Fibroblast of lung (primary cell): ENCODE results near the gene LTC4S. TPM values are rescaled to one million over a fixed set of nuclear protein-coding genes. Genes with fewer than 3 reads are reported as not detected.
A peak's percentile ranks its signal among the peaks of the same experiment; 100 is the strongest.

Experiments
- DNase-seq, 2 donors: peaks; one replicate each; pipeline versions ENCODE4 v3.0.0 to v3.0.0-alpha.2; 2010; ENCODE audit warnings: low read depth in 2 of 2
- H2AFZ ChIP-seq: 2 replicates; pipeline ENCODE4 v1.5.1; 2012; ENCODE audit warnings: low read length, control low read depth, inconsistent platforms
- H3K27ac ChIP-seq: 2 replicates; pipeline ENCODE4 v1.5.1; 2011; ENCODE audit warnings: low read length, control low read depth; ENCODE audit not compliant: insufficient read depth
- H3K27me3 ChIP-seq: 2 replicates; pipeline ENCODE4 v1.5.1; 2011; ENCODE audit warnings: mild to moderate bottlenecking, low read length; ENCODE audit not compliant: control insufficient read depth, insufficient read depth
- H3K36me3 ChIP-seq: 2 replicates; pipeline ENCODE4 v1.5.1; 2011; ENCODE audit warnings: low read length; ENCODE audit not compliant: control insufficient read depth, insufficient read depth
- H3K4me1 ChIP-seq: 2 replicates; pipeline ENCODE4 v1.5.1; 2011; ENCODE audit warnings: low read length; ENCODE audit not compliant: control insufficient read depth, insufficient read depth; ENCODE audit errors: extremely low read depth
- H3K4me2 ChIP-seq: 2 replicates; pipeline ENCODE4 v1.5.1; 2011; ENCODE audit warnings: low read length, control low read depth; ENCODE audit not compliant: insufficient read depth; ENCODE audit errors: extremely low read depth
- H3K4me3 ChIP-seq, 4 experiments: fragments of 200-600 bp in 1 of 4; sonication (generic) in 1 of 4; replicated peaks in 1 of 4; 2 replicates each; pipeline ENCODE4 v1.5.1; 2011 to 2016; ENCODE audit warnings: low read length in 4 of 4, low read depth in 3 of 4, mild to moderate bottlenecking in 3 of 4, control low read depth in 2 of 4, inconsistent platforms in 1 of 4, mixed read lengths in 1 of 4; ENCODE audit not compliant: insufficient read depth in 1 of 4; ENCODE audit errors: control extremely low read depth in 1 of 4
- H3K79me2 ChIP-seq: 2 replicates; pipeline ENCODE4 v1.5.1; 2012; ENCODE audit warnings: mild to moderate bottlenecking, low read length, inconsistent platforms; ENCODE audit not compliant: control insufficient read depth, insufficient read depth
- H3K9ac ChIP-seq: 2 replicates; pipeline ENCODE4 v1.5.1; 2011; ENCODE audit warnings: mild to moderate bottlenecking, low read length, control low read depth; ENCODE audit not compliant: insufficient read depth
- H3K9me3 ChIP-seq: 2 replicates; pipeline ENCODE4 v1.5.1; 2012; ENCODE audit warnings: low read depth, low read length; ENCODE audit not compliant: control insufficient read depth, insufficient read depth
- H4K20me1 ChIP-seq: 2 replicates; pipeline ENCODE4 v1.5.1; 2011; ENCODE audit warnings: low read length; ENCODE audit not compliant: control insufficient read depth, insufficient read depth; ENCODE audit errors: extremely low read depth
- CTCF ChIP-seq, 2 donors: IDR thresholded peaks in 1 of 2; conservative IDR thresholded peaks in 1 of 2; 1 replicate in 1 of 2; 2 replicates in 1 of 2; pipeline ENCODE4 v1.5.1; 2011 to 2012; ENCODE audit warnings: low read length in 2 of 2, control low read depth in 1 of 2, inconsistent platforms in 1 of 2, low read depth in 1 of 2, mild to moderate bottlenecking in 1 of 2
- EZH2 ChIP-seq: IDR thresholded peaks from 2 replicates; pipeline ENCODE4 v1.5.1; 2012; ENCODE audit warnings: low read length, control low read depth, mild to moderate bottlenecking; ENCODE audit errors: missing control alignments
- polyA plus RNA-seq, 2 donors: library from polyadenylated mRNA; depleted of rRNA in 1 of 2; stranded (reverse) in 1 of 2; unstranded in 1 of 2; fragments of >200 nt; gene quantifications; 2 replicates each; pipeline ENCODE4 v1.2.1, GENCODE V29; 2011 to 2012; ENCODE audit warnings: missing spikeins in 1 of 2
- total RNA-seq: library from RNA; depleted of rRNA; stranded (reverse); fragments of >200 nt; gene quantifications from 2 replicates; pipeline ENCODE4 v1.2.1, GENCODE V29; 2014

Gene LTC4S
- total and polyA plus RNA-seq, 2 donors (not counting 1 experiment from before 2014, with no cell fraction given) = 0.32 to 0.83 TPM

- Histone ChIP-seq H3K4me1 (peaks cover 14% of the 10 kb centered on the region), H3K36me3 (peaks cover 37% of the 10 kb centered on the region), H3K9me3 (no peaks in the 10 kb centered on the region), H2AFZ (no peak overlapping the region), H3K4me3 (no peak overlapping the region), H4K20me1 (no peaks in the 10 kb centered on the region), H3K27me3 (no peaks in the 10 kb centered on the region), H3K4me2 (no peak overlapping the region), H3K9ac (no peak overlapping the region), H3K79me2 (peaks cover 39% of the 10 kb centered on the region), H3K27ac (no peak overlapping the region)
- DNase-seq = no peak
- TF ChIP-seq CTCF (conservative IDR thresholded peaks at IDR 0.05 in 1 of 2, IDR thresholded peaks at IDR 0.05 in 1 of 2; ENCODE audit: low read depth in 1 of 2, low read length in 2 of 2) = no peak
- TF ChIP-seq EZH2 = no peak
These were observed 7.0 kb downstream of the LTC4S start for GRCh38 chr5:179800696-179801201.

GRCh38 chr5:179801304-179802206, 7.8 kb downstream of the LTC4S start:
- no peak for TF ChIP-seq EZH2
- TF ChIP-seq CTCF (conservative IDR thresholded peaks at IDR 0.05 in 1 of 2, IDR thresholded peaks at IDR 0.05 in 1 of 2; ENCODE audit: low read depth in 1 of 2, low read length in 2 of 2) = peak; percentile 48 to 66
- Histone ChIP-seq H3K4me2 (no peak overlapping the region), H3K4me1 (peaks cover 14% of the 10 kb centered on the region), H3K36me3 (peaks cover 37% of the 10 kb centered on the region), H4K20me1 (no peaks in the 10 kb centered on the region), H3K27me3 (no peaks in the 10 kb centered on the region), H3K27ac (no peak overlapping the region), H3K9me3 (no peaks in the 10 kb centered on the region), H3K79me2 (peaks cover 45% of the 10 kb centered on the region), H2AFZ (no peak overlapping the region), H3K9ac (no peak overlapping the region), H3K4me3 (no peak overlapping the region)
- peak in 1 of 2 donors; percentile 68 for DNase-seq

DNA sequence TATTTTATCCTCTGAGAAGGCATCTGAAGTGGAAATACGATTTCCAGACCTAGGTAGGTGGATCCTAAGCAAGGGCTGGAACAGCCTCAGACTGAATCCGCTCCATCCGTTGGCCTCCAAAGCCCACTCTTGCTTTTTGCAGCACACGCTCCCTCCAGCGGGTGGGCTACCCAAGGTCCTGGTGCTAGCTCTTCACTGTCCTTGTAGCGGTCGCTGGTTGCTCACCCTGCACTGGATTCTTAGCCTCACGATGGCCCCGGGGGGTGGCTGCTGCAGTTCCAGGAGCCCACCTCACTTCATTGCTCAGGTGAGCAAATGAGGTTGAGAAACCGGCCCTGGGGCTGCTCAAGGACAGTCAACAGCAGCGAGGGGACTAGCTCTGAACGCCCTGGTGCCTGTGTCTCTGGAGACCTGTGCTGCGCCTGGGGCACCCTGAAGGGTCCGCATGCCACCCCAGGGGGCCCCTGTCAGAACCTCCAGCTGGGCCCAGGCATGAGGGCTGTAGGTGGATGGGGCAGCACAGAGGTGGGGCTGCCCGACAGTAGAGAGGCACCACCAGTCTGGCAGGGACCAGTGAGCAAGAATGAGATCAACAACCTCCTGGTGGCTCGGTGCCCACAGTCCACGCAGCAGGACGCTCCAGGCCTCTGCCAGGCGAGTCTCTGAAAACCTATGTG, 8.6 kb downstream of the LTC4S start:
- H3K4me3 ChIP-seq = no peak overlapping the region
- peaks cover 45% of the 10 kb centered on the region for H3K79me2 ChIP-seq
- no peak for TF ChIP-seq EZH2
- TF ChIP-seq CTCF (conservative IDR thresholded peaks at IDR 0.05 in 1 of 2, IDR thresholded peaks at IDR 0.05 in 1 of 2; ENCODE audit: low read depth in 1 of 2, low read length in 2 of 2) = no peak
- H3K27ac ChIP-seq = no peak overlapping the region
- no peaks in the 10 kb centered on the region for H3K27me3 ChIP-seq
- peaks cover 31% of the 10 kb centered on the region for H3K36me3 ChIP-seq
- peaks cover 14% of the 10 kb centered on the region for H3K4me1 ChIP-seq
- no peak overlapping the region for H3K9ac ChIP-seq
- DNase-seq = no peak
- no peaks in the 10 kb centered on the region for H4K20me1 ChIP-seq
- H3K4me2 ChIP-seq = no peak overlapping the region
- H3K9me3 ChIP-seq = no peaks in the 10 kb centered on the region
- H2AFZ ChIP-seq = no peak overlapping the region
